Muscle of leg (tissue), 11 donors: ENCODE results near the gene HSPA12A. TPM values are rescaled to one million over a fixed set of nuclear protein-coding genes. Genes with fewer than 3 reads are reported as not detected.

Experiments used
- DNase-seq: peaks from one replicate; pipeline ENCODE4 v3.0.0; 2013
- H3K27ac ChIP-seq: one replicate; pipeline ENCODE4 v1.5.1; 2013; ENCODE audit warnings: mild to moderate bottlenecking, low read length, control low read depth
- H3K27me3 ChIP-seq: one replicate; pipeline ENCODE4 v1.6.1; 2013; ENCODE audit warnings: low read length; ENCODE audit not compliant: control insufficient read depth, insufficient read depth
- H3K36me3 ChIP-seq: one replicate; pipeline ENCODE4 v1.6.1; 2013; ENCODE audit warnings: low read length; ENCODE audit not compliant: control insufficient read depth, insufficient read depth
- H3K4me1 ChIP-seq: one replicate; pipeline ENCODE4 v1.6.1; 2013; ENCODE audit warnings: low read length; ENCODE audit not compliant: control insufficient read depth, insufficient read depth
- H3K4me3 ChIP-seq: one replicate; pipeline ENCODE4 v1.5.1; 2013; ENCODE audit warnings: low read length, control low read depth
- H3K9me3 ChIP-seq: replicated peaks from 2 replicates; pipeline ENCODE4 v1.6.1; 2013; ENCODE audit warnings: low read depth, low read length; ENCODE audit not compliant: control insufficient read depth
- WGBS: methylation state at CpG from one replicate; pipeline ENCODE4 v1.1.5; 2013; ENCODE audit warnings: missing lambda C conversion rate; ENCODE audit not compliant: insufficient coverage; 5-methylcytosine and 5-hydroxymethylcytosine counted together
- polyA plus RNA-seq, 8 donors: library from polyadenylated mRNA; unstranded; fragments of 120-200 nt; gene quantifications; one replicate each; pipeline versions ENCODE4 v1.2.1 to v1.2.3, GENCODE V29; 2013; ENCODE audit warnings: inconsistent platforms in 1 of 8, low replicate concordance in 1 of 8; ENCODE audit not compliant: insufficient read length in 8 of 8, insufficient read depth in 1 of 8
- total RNA-seq: library from RNA; stranded (reverse); fragments of 120-200 nt; gene quantifications from one replicate; pipeline ENCODE4 v1.2.4, GENCODE V29; 2013

Gene HSPA12A
- total and polyA plus RNA-seq, 9 donors, result 5.5 to 10.8 (median 7.4) TPM

DNA sequence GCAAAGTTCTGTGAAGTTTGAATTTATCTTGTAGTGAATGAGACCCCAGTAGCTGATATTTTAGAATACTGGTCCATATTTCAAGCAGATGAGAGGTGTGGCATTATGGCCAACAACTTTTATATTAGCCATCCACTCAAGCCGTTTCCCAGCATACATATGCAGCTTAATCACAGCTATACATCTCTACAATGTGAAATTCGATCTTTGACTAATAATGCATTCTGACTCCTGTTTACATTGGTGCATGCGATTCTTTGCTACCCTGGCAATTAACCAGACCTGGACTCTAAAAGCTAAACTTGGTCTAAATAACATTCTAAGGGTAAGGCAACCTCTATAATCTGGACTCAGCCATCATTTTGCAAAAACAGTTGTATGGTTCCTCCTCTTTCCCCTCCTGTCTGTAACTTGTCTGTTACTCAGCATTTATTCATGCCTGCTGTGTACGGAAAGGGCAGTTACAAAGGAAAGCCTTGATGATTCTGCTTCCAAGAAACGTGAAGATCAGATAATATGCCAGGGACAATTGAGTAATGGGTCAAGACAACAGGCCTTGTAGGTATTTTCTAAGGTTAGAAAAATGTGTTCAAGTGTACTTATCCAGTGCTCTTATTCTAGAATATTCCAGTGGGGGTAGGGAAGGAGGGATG lies 71.0 kb downstream of the HSPA12A start:
- 60% methylated on average over 4 of the region's 5 CpGs for WGBS
- DNase-seq, result no peak
- peaks cover 5% of the 10 kb centered on the region for H3K9me3 ChIP-seq

DNA sequence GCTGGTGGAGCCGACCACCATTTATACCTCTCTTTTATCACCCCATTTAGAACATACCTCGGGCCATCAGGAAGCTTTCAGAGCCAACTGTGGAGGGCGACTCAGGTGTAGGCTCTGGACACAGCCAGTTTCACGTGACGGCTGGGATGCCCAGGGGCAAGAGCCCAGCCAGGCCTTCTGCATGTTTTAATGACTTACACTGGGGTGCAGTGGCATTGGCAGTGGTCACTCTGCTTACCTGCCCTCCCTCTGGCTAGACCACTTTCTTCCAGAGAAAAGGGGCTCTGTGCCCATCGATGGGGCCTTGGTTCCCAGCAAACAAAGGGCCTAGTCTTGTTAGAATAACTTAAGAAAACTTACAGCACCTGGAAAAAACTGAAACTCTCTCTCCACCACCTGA lies 71.7 kb downstream of the HSPA12A start:
- H3K4me1 ChIP-seq, result peaks cover 11% of the 10 kb centered on the region
- peaks cover 6% of the 10 kb centered on the region for H3K27me3 ChIP-seq
- WGBS, result 94% methylated on average over 3 of the region's 6 CpGs
- no peak overlapping the region for H3K4me3 ChIP-seq
- H3K9me3 ChIP-seq, result peaks cover 5% of the 10 kb centered on the region
- no peak overlapping the region for H3K27ac ChIP-seq
- DNase-seq, result no peak
- H3K36me3 ChIP-seq, result no peaks in the 10 kb centered on the region

More for the DNA sequence above, 71.0 kb downstream of the HSPA12A start:
- Histone ChIP-seq H3K36me3 (no peaks in the 10 kb centered on the region), H3K27ac (no peak overlapping the region), H3K4me3 (no peak overlapping the region), H3K4me1 (peaks cover 6% of the 10 kb centered on the region), H3K27me3 (peaks cover 6% of the 10 kb centered on the region)

DNA sequence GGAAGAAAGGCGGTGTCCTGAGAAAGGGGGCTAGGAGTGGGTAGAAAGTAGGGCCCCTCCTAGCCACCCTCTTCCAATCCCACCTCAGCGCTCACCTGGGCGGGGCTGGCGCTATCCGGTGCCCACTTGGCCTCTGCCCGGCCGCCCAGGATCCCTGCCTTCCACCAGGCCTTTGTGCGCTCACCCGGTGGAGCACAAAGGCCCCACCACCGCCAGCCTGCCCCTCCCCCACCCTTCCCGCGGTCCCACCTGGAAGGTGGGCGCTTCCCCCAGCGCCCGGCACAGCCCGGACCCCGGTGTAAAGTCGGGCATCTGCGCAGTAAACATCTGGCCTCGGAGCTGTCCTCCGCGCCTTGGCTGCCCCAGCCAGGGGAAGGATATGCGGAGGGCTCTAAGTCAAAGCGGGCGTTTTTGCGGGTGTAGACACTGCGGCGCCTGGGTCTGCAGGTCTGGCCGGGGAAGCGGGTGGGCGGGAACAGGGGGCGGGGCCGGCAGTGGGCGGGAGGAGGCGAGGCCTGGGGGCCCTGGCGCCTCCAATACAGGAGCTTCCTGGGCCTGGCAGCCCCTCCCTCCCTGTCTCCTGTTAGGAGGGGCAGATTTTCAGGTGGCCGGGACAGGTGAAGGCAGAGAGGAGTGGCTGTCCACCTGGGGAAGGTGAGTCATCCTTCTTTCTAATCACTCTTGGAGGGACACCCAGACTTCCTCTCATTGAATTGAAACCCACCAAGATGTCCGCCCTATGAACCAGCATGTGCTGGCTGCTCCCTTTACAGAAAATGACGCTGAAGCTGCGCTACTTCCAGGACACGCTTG lies 72.3 kb downstream of the HSPA12A start:
- no peak for DNase-seq
- peaks cover 16% of the 10 kb centered on the region for H3K4me1 ChIP-seq
- H3K27ac ChIP-seq, result no peak overlapping the region
- H3K4me3 ChIP-seq, result peak overlapping the region; percentile 21
- peaks cover 5% of the 10 kb centered on the region for H3K9me3 ChIP-seq
- 17% methylated on average over 24 of the region's 41 CpGs for WGBS
- no peaks in the 10 kb centered on the region for H3K36me3 ChIP-seq
- H3K27me3 ChIP-seq, result peaks cover 6% of the 10 kb centered on the region

GRCh38 chr10:116669080-116669479 lies 73.3 kb downstream of the HSPA12A start:
- Histone ChIP-seq H3K27me3 (peaks cover 8% of the 10 kb centered on the region), H3K27ac (no peak overlapping the region), H3K4me3 (no peak overlapping the region), H3K36me3 (no peaks in the 10 kb centered on the region), H3K9me3 (peaks cover 5% of the 10 kb centered on the region), H3K4me1 (peaks cover 16% of the 10 kb centered on the region)
- WGBS, result 73% methylated on average over 4 of the region's 5 CpGs
- no peak for DNase-seq

DNA sequence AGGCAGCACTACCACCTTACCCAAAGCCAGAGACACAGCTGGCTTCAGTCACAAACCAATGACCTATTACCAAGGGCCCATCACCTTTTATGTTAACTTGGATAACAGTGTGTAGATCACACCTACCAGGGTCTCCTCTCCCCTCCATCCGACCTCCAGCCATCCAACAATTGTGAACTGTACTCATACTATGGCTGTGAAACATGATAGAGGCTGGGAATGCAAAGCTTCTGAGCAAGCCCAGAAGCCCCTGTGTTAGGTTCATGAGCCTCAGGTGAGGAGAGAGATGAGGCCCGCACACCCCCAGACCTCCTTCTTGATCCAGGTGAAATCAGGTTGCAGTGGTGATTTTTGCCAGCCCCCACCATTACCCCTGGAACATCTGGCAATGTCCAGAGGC lies 73.9 kb downstream of the HSPA12A start:
- WGBS, result no CpG with 5 or more reads among the region's 2 CpGs
- Histone ChIP-seq H3K4me3 (no peak overlapping the region), H3K27me3 (peaks cover 8% of the 10 kb centered on the region), H3K36me3 (no peaks in the 10 kb centered on the region), H3K27ac (no peak overlapping the region), H3K9me3 (peaks cover 5% of the 10 kb centered on the region), H3K4me1 (peaks cover 16% of the 10 kb centered on the region)
- no peak for DNase-seq

DNA sequence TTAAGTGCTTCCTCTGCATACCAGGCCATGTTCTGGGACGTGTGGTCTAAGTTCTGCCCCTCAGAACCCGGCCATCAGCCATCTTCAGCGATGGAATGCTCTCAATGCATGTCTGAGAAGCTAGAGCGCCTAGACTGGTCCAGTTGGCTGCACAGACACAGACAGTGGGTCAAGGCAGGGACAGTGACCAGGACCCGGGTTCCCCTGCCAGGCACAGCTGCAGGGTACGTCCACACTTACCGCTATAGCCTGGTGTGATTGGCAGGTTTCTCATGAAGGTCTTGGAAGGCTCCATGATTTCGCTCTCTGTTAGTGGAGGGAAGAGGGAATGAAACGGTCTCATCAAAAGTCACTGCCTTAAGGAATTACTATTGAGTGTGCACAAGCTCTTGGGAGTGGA lies 74.3 kb downstream of the HSPA12A start:
- Histone ChIP-seq H3K27me3 (peaks cover 8% of the 10 kb centered on the region), H3K36me3 (no peaks in the 10 kb centered on the region), H3K27ac (no peak overlapping the region), H3K9me3 (peaks cover 5% of the 10 kb centered on the region), H3K4me1 (peaks cover 16% of the 10 kb centered on the region), H3K4me3 (no peak overlapping the region)
- DNase-seq, result no peak
- 92% methylated on average over 7 of the region's 9 CpGs for WGBS

GRCh38 chr10:116667484-116667883 lies 74.9 kb downstream of the HSPA12A start:
- no peak overlapping the region for H3K27ac ChIP-seq

DNA sequence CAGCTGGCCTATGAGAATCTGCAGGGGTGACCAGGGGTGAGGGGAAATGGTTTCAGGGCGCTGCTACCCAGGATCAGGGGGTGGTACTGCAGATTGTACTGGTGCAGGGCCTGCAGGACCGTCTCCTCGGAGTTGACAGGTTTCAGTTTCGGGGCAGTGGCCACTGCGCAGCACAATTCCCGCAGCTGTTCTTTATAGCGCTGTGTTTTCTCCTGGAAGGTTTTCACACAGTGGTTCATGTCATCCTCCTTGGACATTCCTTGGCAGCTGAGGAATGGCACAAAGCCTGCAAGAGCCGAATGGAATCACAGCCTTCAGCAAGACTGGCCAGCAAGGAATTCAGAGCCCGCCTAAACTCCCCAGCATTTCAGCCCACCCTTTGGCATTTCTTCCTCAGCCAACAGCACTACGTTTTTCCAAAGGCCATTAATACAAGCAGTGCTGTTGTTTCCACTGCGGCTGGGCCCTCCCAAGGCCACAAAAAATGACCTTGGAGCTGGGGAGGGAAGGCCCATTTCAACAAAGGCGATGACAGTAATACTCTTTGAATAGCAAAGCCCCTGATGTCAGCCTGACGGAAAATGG lies 76.7 kb downstream of the HSPA12A start:
- DNase-seq, result peak; percentile 93
- 26% methylated on average over 10 of the region's 13 CpGs for WGBS
- Histone ChIP-seq H3K27ac (peak overlapping the region; percentile 71), H3K4me3 (no peak overlapping the region), H3K9me3 (peaks cover 5% of the 10 kb centered on the region), H3K4me1 (peaks cover 16% of the 10 kb centered on the region), H3K27me3 (peaks cover 8% of the 10 kb centered on the region), H3K36me3 (no peaks in the 10 kb centered on the region)

More at GRCh38 chr10:116667484-116667883, 74.9 kb downstream of the HSPA12A start:
- 83% methylated on average over 1 of the region's 3 CpGs for WGBS
- Histone ChIP-seq H3K4me3 (no peak overlapping the region), H3K9me3 (peaks cover 5% of the 10 kb centered on the region), H3K27me3 (peaks cover 8% of the 10 kb centered on the region), H3K36me3 (no peaks in the 10 kb centered on the region), H3K4me1 (peaks cover 16% of the 10 kb centered on the region)
- DNase-seq, result no peak

DNA sequence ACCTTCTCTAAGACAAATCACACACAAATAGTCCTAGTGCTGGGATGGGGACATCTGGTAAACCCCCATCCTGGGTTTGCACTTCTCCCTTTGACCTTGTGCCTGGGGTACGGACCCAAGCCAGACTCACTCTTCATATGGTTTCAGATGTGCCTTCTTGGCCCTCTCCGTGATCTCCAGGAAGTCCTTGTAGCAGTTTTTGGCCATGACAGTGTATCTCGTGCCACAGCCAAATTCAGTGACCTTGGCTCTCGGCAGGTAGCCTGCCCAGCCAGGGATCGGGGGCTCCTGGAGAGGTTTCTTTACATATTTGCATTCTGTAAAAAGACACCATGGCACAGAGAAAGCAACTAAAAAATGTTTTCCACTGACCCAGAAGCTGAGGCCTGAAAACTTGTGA lies 77.7 kb downstream of the HSPA12A start:
- Histone ChIP-seq H3K4me3 (no peak overlapping the region), H3K27ac (no peak overlapping the region), H3K36me3 (no peaks in the 10 kb centered on the region), H3K27me3 (peaks cover 2% of the 10 kb centered on the region), H3K4me1 (peaks cover 13% of the 10 kb centered on the region), H3K9me3 (peaks cover 5% of the 10 kb centered on the region)
- WGBS, result 86% methylated on average over 5 of the region's 5 CpGs
- DNase-seq, result no peak

- WGBS, result 90% methylated on average over 6 of the region's 7 CpGs
- Histone ChIP-seq H3K36me3 (no peaks in the 10 kb centered on the region), H3K4me1 (peaks cover 13% of the 10 kb centered on the region)
These were observed 79.0 kb downstream of the HSPA12A start for GRCh38 chr10:116663342-116663741.

More at GRCh38 chr10:116663342-116663741, 79.0 kb downstream of the HSPA12A start:
- peaks cover 5% of the 10 kb centered on the region for H3K9me3 ChIP-seq
- DNase-seq, result no peak
- H3K27me3 ChIP-seq, result peaks cover 2% of the 10 kb centered on the region
- H3K27ac ChIP-seq, result no peak overlapping the region
- H3K4me3 ChIP-seq, result no peak overlapping the region
